ENCODE results near the gene PRICKLE1. TPM values are rescaled to one million over a fixed set of nuclear protein-coding genes. Genes with fewer than 3 reads are reported as not detected.

The PRICKLE1 gene
- total RNA-seq, 2 donors from 2014 or later: 7.5 to 12.4 TPM

DNA sequence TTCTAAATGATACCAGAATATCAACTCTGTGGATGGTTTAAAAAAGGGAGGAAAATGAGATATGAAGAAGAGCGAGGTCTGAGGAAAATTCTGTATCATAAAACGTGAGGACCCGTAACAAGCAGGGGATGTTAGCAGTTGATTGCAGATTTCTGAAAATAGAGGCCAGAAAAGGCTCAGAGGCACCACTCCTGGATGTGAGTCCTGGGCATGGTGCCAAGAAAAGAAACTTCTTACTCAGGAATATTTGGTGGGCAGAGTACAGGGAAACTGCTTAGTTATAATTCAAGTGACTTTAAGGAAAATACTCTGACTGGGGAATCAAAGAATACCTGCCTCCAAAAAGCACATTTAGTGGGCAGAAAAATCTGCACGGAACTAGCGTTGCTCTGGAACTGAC lies 85.5 kb downstream of the PRICKLE1 start:
- Histone ChIP-seq H3K4me1 (replicated peaks) (no peaks in the 10 kb centered on the region), H3K27ac (no peak overlapping the region), H3K27me3 (replicated peaks; ENCODE audit: insufficient read depth) (no peaks in the 10 kb centered on the region), H3K9me3 (no peaks in the 10 kb centered on the region), H3K36me3 (no peaks in the 10 kb centered on the region), H3K4me3 (no peak overlapping the region)
- intact Hi-C loops (cut with DNase I): no loop called here
- 65% methylated on average over 5 of the region's 5 CpGs for WGBS
- TF ChIP-seq POLR2AphosphoS5 (IDR thresholded peaks at IDR 0.05) (no peak), POLR2A (IDR thresholded peaks at IDR 0.05) (no peak)
- TF ChIP-seq, protein P1, sequence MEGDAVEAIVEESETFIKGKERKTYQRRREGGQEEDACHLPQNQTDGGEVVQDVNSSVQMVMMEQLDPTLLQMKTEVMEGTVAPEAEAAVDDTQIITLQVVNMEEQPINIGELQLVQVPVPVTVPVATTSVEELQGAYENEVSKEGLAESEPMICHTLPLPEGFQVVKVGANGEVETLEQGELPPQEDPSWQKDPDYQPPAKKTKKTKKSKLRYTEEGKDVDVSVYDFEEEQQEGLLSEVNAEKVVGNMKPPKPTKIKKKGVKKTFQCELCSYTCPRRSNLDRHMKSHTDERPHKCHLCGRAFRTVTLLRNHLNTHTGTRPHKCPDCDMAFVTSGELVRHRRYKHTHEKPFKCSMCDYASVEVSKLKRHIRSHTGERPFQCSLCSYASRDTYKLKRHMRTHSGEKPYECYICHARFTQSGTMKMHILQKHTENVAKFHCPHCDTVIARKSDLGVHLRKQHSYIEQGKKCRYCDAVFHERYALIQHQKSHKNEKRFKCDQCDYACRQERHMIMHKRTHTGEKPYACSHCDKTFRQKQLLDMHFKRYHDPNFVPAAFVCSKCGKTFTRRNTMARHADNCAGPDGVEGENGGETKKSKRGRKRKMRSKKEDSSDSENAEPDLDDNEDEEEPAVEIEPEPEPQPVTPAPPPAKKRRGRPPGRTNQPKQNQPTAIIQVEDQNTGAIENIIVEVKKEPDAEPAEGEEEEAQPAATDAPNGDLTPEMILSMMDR (IDR thresholded peaks at IDR 0.05): no peak
- no peak for DNase-seq (ENCODE audit: low spot score)

DNA sequence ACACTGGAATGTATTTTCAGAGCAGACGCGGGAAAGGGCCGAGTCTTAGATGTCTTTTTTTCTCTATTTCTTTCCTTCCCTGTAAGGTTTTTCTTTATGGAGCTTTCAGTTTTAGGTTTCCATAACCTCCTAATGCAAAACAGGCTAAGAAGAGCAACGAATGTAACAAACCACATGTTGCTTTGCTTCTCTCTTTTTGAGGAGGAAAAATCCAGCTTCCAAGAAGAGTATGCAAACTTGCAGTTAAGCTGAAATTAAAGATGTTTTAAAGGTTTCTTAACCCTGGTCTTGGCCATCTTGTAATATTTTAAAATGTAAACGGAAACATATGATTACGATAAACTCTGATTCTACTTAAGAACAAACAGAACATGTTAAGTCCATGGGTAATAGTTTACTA lies 86.9 kb downstream of the PRICKLE1 start:
- no peaks in the 10 kb centered on the region for H3K36me3 ChIP-seq
- no peaks in the 10 kb centered on the region for H3K4me1 ChIP-seq (replicated peaks)
- no peaks in the 10 kb centered on the region for H3K27me3 ChIP-seq (replicated peaks; ENCODE audit: insufficient read depth)
- no peak for DNase-seq (ENCODE audit: low spot score)
- no peak overlapping the region for H3K4me3 ChIP-seq
- TF ChIP-seq POLR2A (IDR thresholded peaks at IDR 0.05): no peak
- no peak for TF ChIP-seq POLR2AphosphoS5 (IDR thresholded peaks at IDR 0.05)
- TF ChIP-seq, protein P1 (IDR thresholded peaks at IDR 0.05): no peak
- no peak overlapping the region for H3K27ac ChIP-seq
- WGBS: 82% methylated on average over 6 of the region's 6 CpGs
- H3K9me3 ChIP-seq: no peaks in the 10 kb centered on the region
- intact Hi-C loops (cut with DNase I): no loop called here

DNA sequence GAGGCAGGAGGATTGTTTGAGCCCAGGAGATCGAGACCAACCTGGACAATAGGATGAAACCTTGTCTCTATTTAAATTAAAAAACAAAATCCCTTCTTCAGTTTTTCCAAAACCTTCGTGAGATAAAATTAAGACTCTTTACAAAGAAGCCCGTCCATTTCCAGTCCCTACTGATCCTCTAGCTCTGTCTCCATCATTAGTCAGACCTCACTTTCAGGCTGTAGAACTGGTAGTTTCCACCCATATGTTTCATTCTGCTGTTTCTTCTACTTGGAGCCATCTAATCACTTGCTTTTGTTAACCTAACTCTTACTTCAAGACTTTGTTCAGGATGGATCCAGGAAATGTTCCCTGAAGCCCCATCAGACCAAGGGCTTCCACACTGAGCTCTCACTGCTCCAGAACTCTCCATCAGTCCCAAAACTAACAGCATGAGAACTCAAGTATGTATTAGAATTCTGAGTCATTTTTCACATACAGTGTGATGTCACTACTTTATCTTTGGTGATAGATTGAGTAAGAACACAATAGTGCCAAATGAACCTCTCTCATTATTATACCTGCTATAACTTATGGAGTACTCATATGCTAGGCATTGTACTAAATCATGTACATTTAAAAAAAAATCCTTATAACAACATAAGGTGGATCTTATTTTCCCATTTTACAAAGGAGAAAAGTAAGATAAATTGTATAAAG lies 90.8 kb downstream of the PRICKLE1 start:
- no peaks in the 10 kb centered on the region for H3K4me1 ChIP-seq (replicated peaks)
- no peak overlapping the region for H3K27ac ChIP-seq
- H3K4me3 ChIP-seq: no peak overlapping the region
- no peaks in the 10 kb centered on the region for H3K36me3 ChIP-seq
- H3K27me3 ChIP-seq (replicated peaks; ENCODE audit: insufficient read depth): no peaks in the 10 kb centered on the region
- no peak for DNase-seq (ENCODE audit: low spot score)
- WGBS: 90% methylated on average over 3 of the region's 3 CpGs
- H3K9me3 ChIP-seq: no peaks in the 10 kb centered on the region
- intact Hi-C loops (cut with DNase I): no loop called here
- no peak for TF ChIP-seq POLR2A (IDR thresholded peaks at IDR 0.05)
- TF ChIP-seq POLR2AphosphoS5 (IDR thresholded peaks at IDR 0.05): no peak
- TF ChIP-seq, protein P1 (IDR thresholded peaks at IDR 0.05): no peak

DNA sequence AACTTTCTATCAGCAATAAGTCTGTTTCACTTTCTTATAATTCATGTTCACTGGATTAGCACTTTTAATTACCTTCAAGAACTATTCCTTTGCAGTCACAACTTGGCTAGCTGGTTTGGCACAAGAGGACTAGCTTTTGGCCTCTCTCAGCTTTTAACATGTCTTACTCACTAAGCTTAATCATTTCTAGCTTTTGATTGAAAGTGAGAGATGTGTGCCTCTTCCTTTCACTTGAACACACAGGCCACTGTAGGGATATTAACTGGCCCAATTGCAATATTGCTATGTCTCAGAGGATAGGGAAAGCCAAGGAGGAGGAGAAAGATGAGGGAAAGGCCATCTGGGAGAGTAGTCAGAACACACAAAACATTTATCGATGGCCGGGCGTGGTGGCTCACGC lies 92.7 kb downstream of the PRICKLE1 start:
- Histone ChIP-seq H3K27me3 (replicated peaks; ENCODE audit: insufficient read depth) (no peaks in the 10 kb centered on the region), H3K4me3 (no peak overlapping the region), H3K36me3 (no peaks in the 10 kb centered on the region), H3K4me1 (replicated peaks) (no peaks in the 10 kb centered on the region), H3K27ac (no peak overlapping the region), H3K9me3 (no peaks in the 10 kb centered on the region)
- no peak for DNase-seq (ENCODE audit: low spot score)
- intact Hi-C loops (cut with DNase I): no loop called here
- TF ChIP-seq POLR2A (IDR thresholded peaks at IDR 0.05): no peak
- TF ChIP-seq, protein P1 (IDR thresholded peaks at IDR 0.05): no peak
- TF ChIP-seq POLR2AphosphoS5 (IDR thresholded peaks at IDR 0.05): no peak
- 98% methylated on average over 4 of the region's 4 CpGs for WGBS

DNA sequence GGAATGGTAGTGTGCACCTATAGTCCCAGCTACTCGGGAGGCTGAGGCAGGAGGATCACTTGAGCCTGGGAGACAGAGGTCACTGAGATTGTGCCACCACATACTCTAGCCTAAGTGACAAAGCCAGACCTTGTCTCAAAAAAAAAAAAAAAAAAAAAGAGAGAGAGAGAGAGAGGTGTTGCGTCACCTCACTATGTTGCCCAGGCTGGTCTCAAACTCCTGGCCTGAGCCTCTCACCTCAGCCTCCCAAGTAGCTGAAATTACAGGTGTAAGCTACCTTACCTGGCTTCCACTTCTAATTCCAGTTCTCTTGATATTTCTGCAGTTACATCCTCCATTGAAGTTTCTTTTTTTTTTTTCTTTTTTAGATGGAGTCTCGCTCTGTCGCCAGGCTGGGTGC lies 94.3 kb downstream of the PRICKLE1 start:
- H3K36me3 ChIP-seq: no peaks in the 10 kb centered on the region
- no peak overlapping the region for H3K4me3 ChIP-seq
- no peaks in the 10 kb centered on the region for H3K9me3 ChIP-seq
- no peak overlapping the region for H3K27ac ChIP-seq
- H3K27me3 ChIP-seq (replicated peaks; ENCODE audit: insufficient read depth): no peaks in the 10 kb centered on the region
- intact Hi-C loops (cut with DNase I): no loop called here
- DNase-seq (ENCODE audit: low spot score): no peak
- no peak for TF ChIP-seq POLR2A (IDR thresholded peaks at IDR 0.05)
- no peak for TF ChIP-seq POLR2AphosphoS5 (IDR thresholded peaks at IDR 0.05)
- TF ChIP-seq, protein P1 (IDR thresholded peaks at IDR 0.05): no peak
- 97% methylated on average over 4 of the region's 4 CpGs for whole genome bisulfite sequencing
- no peaks in the 10 kb centered on the region for H3K4me1 ChIP-seq (replicated peaks)
